SK-N-SH treated with all-trans-retinoic acid at 6 μM for 48 hours (cell line): ENCODE data around the gene CNOT9.

Source experiments
- ARNTL ChIP-seq: fragments of 450-650 bp; formaldehyde crosslinking; IDR thresholded peaks from 2 replicates; pipeline ENCODE4 v1.5.0; 2020; ENCODE audit warnings: low read depth, mild to moderate bottlenecking, moderate library complexity, borderline replicate concordance
- ESRRG ChIP-seq: fragments of 250-450 bp; sonication (Bioruptor Pico); IDR thresholded peaks from 2 replicates; pipeline ENCODE4 v1.6.1; 2021; ENCODE audit warnings: mild to moderate bottlenecking
- GLIS3 ChIP-seq: fragments of 250-450 bp; sonication (Bioruptor Pico); IDR thresholded peaks from 2 replicates; pipeline ENCODE4 v1.5.0; 2020; ENCODE audit warnings: mild to moderate bottlenecking, moderate library complexity
- POU6F1 ChIP-seq: fragments of 250-450 bp; sonication (Bioruptor Pico); IDR thresholded peaks from 2 replicates; pipeline ENCODE4 v1.8.0; 2021; ENCODE audit warnings: low read depth, mild to moderate bottlenecking, moderate library complexity, borderline replicate concordance
- RARB ChIP-seq: fragments of 250-450 bp; sonication (Bioruptor Pico); IDR thresholded peaks from 2 replicates; pipeline ENCODE4 v1.8.0; 2021; ENCODE audit warnings: mild to moderate bottlenecking, moderate library complexity
- ZC3H10 ChIP-seq: fragments of 250-450 bp; sonication (Bioruptor Pico); IDR thresholded peaks from 2 replicates; pipeline ENCODE4 v1.5.1; 2021; ENCODE audit warnings: mild to moderate bottlenecking, moderate library complexity

GRCh38 chr2:218627939-218628338 lies 59.3 kb downstream of the CNOT9 start:
- TF ChIP-seq ZC3H10 (CRISPR knock-in tag) (no peak), ARNTL (CRISPR knock-in tag) (no peak), GLIS3 (CRISPR knock-in tag) (no peak), RARB (no peak), ESRRG (CRISPR knock-in tag) (no peak), POU6F1 (CRISPR knock-in tag) (no peak)
